GM06990 (cell line): Measurements from ENCODE around the gene ATMIN.

ENCODE experiments used
- DNase-seq: peaks from one replicate; pipeline ENCODE4 v3.0.0-alpha.2; 2011; ENCODE audit not compliant: insufficient read length; ENCODE audit errors: extremely low read depth
- H3K27me3 ChIP-seq: replicated peaks from 2 replicates; pipeline ENCODE4 v1.6.0; 2011; ENCODE audit warnings: low read length; ENCODE audit not compliant: control insufficient read depth, insufficient read depth
- H3K36me3 ChIP-seq: 2 replicates; pipeline ENCODE4 v1.5.1; 2011; ENCODE audit warnings: low read length; ENCODE audit not compliant: control insufficient read depth, insufficient read depth
- H3K4me3 ChIP-seq: replicated peaks from 2 replicates; pipeline ENCODE4 v1.5.1; 2011; ENCODE audit warnings: low read depth, mild to moderate bottlenecking, control low read depth, low read length
- TF ChIP-seq, protein P1 (sequence below): IDR thresholded peaks from 2 replicates; pipeline ENCODE4 v1.5.1; 2011; ENCODE audit warnings: low read length, control low read depth, mild to moderate bottlenecking, inconsistent platforms; ENCODE audit not compliant: insufficient read depth, poor library complexity, severe bottlenecking

ATMIN gene

GRCh38 chr16:81040131-81040530 is 4.5 kb downstream of the ATMIN start:
- Histone ChIP-seq H3K36me3 (peaks cover 12% of the 10 kb centered on the region), H3K27me3 (no peaks in the 10 kb centered on the region), H3K4me3 (no peak overlapping the region)
- TF ChIP-seq, protein P1, sequence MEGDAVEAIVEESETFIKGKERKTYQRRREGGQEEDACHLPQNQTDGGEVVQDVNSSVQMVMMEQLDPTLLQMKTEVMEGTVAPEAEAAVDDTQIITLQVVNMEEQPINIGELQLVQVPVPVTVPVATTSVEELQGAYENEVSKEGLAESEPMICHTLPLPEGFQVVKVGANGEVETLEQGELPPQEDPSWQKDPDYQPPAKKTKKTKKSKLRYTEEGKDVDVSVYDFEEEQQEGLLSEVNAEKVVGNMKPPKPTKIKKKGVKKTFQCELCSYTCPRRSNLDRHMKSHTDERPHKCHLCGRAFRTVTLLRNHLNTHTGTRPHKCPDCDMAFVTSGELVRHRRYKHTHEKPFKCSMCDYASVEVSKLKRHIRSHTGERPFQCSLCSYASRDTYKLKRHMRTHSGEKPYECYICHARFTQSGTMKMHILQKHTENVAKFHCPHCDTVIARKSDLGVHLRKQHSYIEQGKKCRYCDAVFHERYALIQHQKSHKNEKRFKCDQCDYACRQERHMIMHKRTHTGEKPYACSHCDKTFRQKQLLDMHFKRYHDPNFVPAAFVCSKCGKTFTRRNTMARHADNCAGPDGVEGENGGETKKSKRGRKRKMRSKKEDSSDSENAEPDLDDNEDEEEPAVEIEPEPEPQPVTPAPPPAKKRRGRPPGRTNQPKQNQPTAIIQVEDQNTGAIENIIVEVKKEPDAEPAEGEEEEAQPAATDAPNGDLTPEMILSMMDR, result no peak
- no peak for DNase-seq

DNA sequence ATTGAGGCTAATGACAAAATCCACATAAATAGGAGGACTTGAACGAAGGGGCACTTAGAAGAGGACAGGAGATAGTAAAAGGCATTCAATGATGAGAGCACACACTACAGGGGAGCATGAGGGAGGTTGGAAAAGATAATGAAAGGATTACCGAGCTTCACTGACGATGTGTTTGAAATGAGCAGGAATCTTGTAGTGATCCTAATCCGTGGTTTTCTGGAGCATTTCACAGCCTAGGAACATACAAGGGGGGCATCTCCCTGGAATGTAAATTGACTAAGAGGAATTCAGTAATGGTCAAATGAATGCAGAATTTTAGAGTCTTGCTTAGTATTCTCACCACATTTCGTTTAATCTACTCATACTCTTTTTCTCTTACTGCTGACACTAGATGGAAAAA is 5.2 kb downstream of the ATMIN start:
- TF ChIP-seq, protein P1, result no peak
- no peak overlapping the region for H3K4me3 ChIP-seq
- no peak for DNase-seq
- peaks cover 13% of the 10 kb centered on the region for H3K36me3 ChIP-seq
- no peaks in the 10 kb centered on the region for H3K27me3 ChIP-seq

- Histone ChIP-seq H3K36me3 (peaks cover 15% of the 10 kb centered on the region), H3K4me3 (no peak overlapping the region), H3K27me3 (no peaks in the 10 kb centered on the region)
- no peak for DNase-seq
- TF ChIP-seq, protein P1, result no peak
Measured at GRCh38 chr16:81041696-81042095, 6.1 kb downstream of the ATMIN start.

DNA sequence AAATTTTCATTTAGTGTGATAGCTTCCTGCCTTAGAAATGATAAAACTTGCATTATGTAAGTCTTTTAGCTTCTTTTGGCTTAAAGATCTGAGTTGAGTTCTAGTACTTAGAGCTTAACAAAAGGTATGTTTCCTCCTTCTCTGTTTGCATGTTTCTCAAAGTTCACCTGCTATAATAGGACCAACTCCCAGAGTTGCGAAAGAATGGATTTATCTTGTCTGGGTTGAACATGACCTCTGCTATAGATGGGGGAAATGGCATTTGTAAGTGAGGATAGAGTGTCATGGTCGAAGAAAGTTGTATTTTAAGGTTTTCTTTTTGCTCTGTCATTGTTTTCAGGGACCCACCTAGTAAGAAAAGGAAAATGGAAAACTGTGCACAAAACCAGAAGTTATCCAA is 7.2 kb downstream of the ATMIN start:
- Histone ChIP-seq H3K27me3 (no peaks in the 10 kb centered on the region), H3K36me3 (peaks cover 15% of the 10 kb centered on the region), H3K4me3 (no peak overlapping the region)
- TF ChIP-seq, protein P1, result no peak
- DNase-seq, result no peak

GRCh38 chr16:81053761-81054160 is 18.1 kb downstream of the ATMIN start:
- TF ChIP-seq, protein P1, result no peak
- DNase-seq, result no peak
- H3K27me3 ChIP-seq, result no peaks in the 10 kb centered on the region
- H3K4me3 ChIP-seq, result no peak overlapping the region
- H3K36me3 ChIP-seq, result no peaks in the 10 kb centered on the region

DNA sequence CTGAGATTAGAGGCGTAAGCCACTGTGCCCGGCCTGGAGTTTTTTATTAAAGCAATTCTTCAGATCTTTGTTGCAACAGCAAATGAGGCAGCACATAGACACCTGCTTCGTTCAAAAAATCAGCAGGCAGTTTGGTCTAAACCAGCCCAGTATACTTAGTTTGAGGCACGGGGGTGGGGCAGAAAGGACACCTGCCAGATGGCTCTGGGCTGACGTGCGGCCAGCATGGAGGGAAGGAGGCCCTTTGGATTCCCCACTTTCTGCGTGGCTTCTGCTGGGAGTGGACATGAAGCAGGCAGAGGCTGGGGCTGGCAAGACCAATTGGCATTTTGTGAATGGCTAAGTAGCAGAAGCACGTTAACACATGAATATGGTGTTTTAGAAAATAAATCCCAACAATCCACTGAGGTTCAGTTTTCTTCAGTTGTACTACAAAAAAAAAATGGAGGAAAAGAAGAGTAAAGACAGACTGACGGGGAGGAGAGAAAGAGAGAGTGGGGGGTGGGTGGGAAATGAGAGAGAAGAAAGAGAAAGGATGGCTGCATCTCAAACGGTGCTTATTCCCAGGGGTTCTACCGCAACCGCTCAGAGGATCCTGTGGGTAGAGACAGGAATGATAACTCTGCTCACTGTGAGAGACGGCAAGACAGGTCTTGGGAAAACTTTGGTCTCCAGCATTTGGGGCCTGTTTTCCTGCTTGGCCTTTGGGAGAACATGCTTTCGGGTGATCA is 25.1 kb downstream of the ATMIN start:
- DNase-seq, result no peak
- H3K27me3 ChIP-seq, result no peaks in the 10 kb centered on the region
- H3K4me3 ChIP-seq, result no peak overlapping the region
- H3K36me3 ChIP-seq, result no peaks in the 10 kb centered on the region
- TF ChIP-seq, protein P1, result no peak
